Ishikawa (cell line): ENCODE results near the gene KEAP1.

Experiments used
- CEBPB ChIP-seq: IDR thresholded peaks from 2 replicates; pipeline ENCODE4 v1.6.1; 2012
- CREB1 ChIP-seq: IDR thresholded peaks from 2 replicates; pipeline ENCODE4 v1.6.1; 2012; ENCODE audit warnings: low read depth
- EGR1 ChIP-seq: IDR thresholded peaks from 2 replicates; pipeline ENCODE4 v1.6.1; 2012
- EP300 ChIP-seq: IDR thresholded peaks from 2 replicates; pipeline ENCODE4 v1.6.1; 2012; ENCODE audit warnings: borderline replicate concordance
- FOXM1 ChIP-seq: IDR thresholded peaks from 2 replicates; pipeline ENCODE4 v1.6.1; 2012; ENCODE audit warnings: low read depth, borderline replicate concordance
- MAX ChIP-seq: IDR thresholded peaks from 2 replicates; pipeline ENCODE4 v1.6.1; 2012
- NFIC ChIP-seq: IDR thresholded peaks from 2 replicates; pipeline ENCODE4 v1.6.1; 2012
- RAD21 ChIP-seq: IDR thresholded peaks from 2 replicates; pipeline ENCODE4 v1.6.1; 2012; ENCODE audit warnings: low read depth
- REST ChIP-seq: IDR thresholded peaks from 2 replicates; pipeline ENCODE4 v1.6.1; 2012; ENCODE audit warnings: low read depth, mild to moderate bottlenecking
- TAF1 ChIP-seq: IDR thresholded peaks from 2 replicates; pipeline ENCODE4 v1.6.1; 2012; ENCODE audit warnings: low read depth, mild to moderate bottlenecking
- TCF12 ChIP-seq: IDR thresholded peaks from 2 replicates; pipeline ENCODE4 v1.6.1; 2012; ENCODE audit warnings: low read depth
- TEAD4 ChIP-seq: IDR thresholded peaks from 2 replicates; pipeline ENCODE4 v1.6.1; 2012
- YY1 ChIP-seq: IDR thresholded peaks from 2 replicates; pipeline ENCODE4 v1.6.1; 2012; ENCODE audit warnings: low read depth
- ZBTB7A ChIP-seq: IDR thresholded peaks from 2 replicates; pipeline ENCODE4 v1.6.1; 2012; ENCODE audit warnings: low read depth
- TF ChIP-seq, protein P1 (sequence below): IDR thresholded peaks from 2 replicates; pipeline ENCODE4 v1.6.1; 2012

Gene KEAP1

DNA sequence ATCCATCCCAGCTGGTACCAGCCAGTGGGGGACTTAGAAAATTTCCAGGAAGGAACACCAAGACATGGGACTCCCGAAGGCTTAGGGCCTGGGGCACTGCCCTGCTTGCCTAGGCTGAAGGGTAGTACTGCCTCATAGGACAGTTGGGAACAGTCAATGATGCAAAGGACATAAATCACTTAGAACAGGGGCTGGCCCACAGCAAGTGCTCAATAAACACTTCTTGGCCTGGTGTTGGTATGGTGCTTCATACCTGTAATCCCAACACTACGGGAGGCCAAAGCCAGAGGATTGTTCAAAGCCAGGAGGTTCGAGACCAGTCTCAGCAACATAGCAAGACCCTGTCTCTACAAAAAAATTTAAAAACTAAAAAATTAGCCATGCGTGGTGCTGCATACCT is 5.8 kb downstream of the KEAP1 start:
- TF ChIP-seq TAF1 (no peak), NFIC (no peak), TCF12 (no peak), REST (no peak), TEAD4 (no peak), RAD21 (no peak), MAX (no peak), CEBPB (no peak), EGR1 (no peak), ZBTB7A (no peak), EP300 (no peak), FOXM1 (no peak), YY1 (no peak), CREB1 (no peak)
- TF ChIP-seq, protein P1, sequence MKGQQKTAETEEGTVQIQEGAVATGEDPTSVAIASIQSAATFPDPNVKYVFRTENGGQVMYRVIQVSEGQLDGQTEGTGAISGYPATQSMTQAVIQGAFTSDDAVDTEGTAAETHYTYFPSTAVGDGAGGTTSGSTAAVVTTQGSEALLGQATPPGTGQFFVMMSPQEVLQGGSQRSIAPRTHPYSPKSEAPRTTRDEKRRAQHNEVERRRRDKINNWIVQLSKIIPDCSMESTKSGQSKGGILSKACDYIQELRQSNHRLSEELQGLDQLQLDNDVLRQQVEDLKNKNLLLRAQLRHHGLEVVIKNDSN = no peak

DNA sequence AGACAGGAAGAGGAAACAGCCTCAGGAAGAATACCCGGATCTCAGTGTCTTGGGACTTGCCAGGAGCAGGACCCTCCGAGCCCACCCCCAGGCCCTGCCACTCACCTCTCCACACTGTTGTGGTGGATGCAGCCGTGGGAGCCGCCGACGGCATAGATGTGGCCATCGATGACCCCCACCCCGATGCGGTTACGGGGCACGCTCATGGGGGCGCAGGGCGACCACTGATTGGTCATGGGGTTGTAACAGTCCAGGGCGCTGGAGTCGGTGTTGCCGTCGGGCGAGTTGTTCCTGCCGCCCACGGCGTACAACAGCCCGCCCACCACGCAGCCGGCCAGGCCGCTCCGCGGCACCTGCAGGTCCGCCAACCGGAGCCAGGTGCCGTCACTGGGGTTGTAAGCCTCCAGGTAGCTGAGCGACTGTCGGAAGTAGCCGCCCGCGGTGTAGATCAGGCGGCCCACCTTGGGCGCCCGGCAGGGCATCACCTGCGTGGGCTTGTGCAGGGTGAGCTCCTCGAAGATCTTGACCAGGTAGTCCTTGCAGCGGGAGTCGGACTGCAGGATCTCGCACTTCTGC is 11.6 kb downstream of the KEAP1 start:
- no peak for TF ChIP-seq TAF1
- TF ChIP-seq, protein P1 = no peak
- no peak for TF ChIP-seq TEAD4
- TF ChIP-seq REST = no peak
- TF ChIP-seq RAD21 = no peak
- TF ChIP-seq TCF12 = no peak
- no peak for TF ChIP-seq MAX
- TF ChIP-seq EGR1 = no peak
- TF ChIP-seq EP300 = no peak
- TF ChIP-seq YY1 = no peak
- no peak for TF ChIP-seq CREB1
- TF ChIP-seq NFIC = no peak

DNA sequence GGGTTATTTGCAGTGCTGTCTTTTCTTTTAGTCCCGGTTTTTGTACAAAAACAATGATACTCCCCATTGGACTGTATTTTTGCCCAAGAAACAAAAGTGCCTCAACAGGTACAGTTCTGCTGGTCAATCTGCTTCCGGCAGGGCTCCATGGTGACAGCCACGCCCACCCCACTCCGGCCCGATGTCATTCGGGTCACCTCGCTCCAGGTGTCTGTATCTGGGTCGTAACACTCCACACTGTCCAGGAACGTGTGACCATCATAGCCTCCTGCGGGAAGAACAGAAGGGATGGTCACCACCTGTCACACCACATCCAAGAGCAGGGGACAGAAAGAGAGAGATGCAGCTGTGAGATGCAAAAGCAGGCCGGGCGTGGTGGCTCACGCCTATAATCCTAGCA is 16.6 kb downstream of the KEAP1 start:
- TF ChIP-seq EGR1 (no peak), NFIC (no peak), TCF12 (no peak), EP300 (no peak), FOXM1 (no peak), MAX (no peak), CREB1 (no peak), ZBTB7A (no peak), REST (no peak), RAD21 (no peak), TEAD4 (no peak), CEBPB (no peak), TAF1 (no peak), YY1 (no peak)
- TF ChIP-seq, protein P1 = no peak

GRCh38 chr19:10478903-10479384 is 24.2 kb downstream of the KEAP1 start:
- TF ChIP-seq EGR1 = no peak
- TF ChIP-seq RAD21 = 0 out of 2 replicates have a peak, but pooled peaks have one; percentile 4
- peak; percentile 22; the same call in 1 of the 2 replicates for TF ChIP-seq MAX
